NCI-H1417 (cell line): Measurements from ENCODE around the gene APELA.
"Not testable (repeated sequence)": the region's sequence is repeated elsewhere in the genome, so short reads cannot be mapped to it uniquely, and the experiment has no call there.

Source experiments
- DNase-seq, 3 experiments: peaks; one replicate each; lab custom pipeline; 2025; lab: John Stamatoyannopoulos, UW

Gene APELA

GRCh38 chr4:164924670-164925238, 47.8 kb downstream of the APELA start:
- peak in 1 of 3 experiments; percentile 29 for DNase-seq

GRCh38 chr4:164926301-164926700, 49.3 kb downstream of the APELA start:
- no peak for DNase-seq

- not testable (repeated sequence) for DNase-seq
These were observed 50.1 kb downstream of the APELA start for GRCh38 chr4:164927101-164927500.

GRCh38 chr4:164930647-164931046, 53.7 kb downstream of the APELA start:
- DNase-seq = no peak

GRCh38 chr4:164931551-164932324, 54.8 kb downstream of the APELA start:
- no peak for DNase-seq

- no peak for DNase-seq
These were observed 56.3 kb downstream of the APELA start for GRCh38 chr4:164933244-164933643.

- DNase-seq = peak in 2 of 3 experiments; percentile 25 to 68
These were observed 58.4 kb downstream of the APELA start for GRCh38 chr4:164935363-164935762.

- DNase-seq = not testable (repeated sequence)
These were observed 59.1 kb downstream of the APELA start for GRCh38 chr4:164935865-164936606.

- peak in 1 of 3 experiments; percentile 24 for DNase-seq
These were observed 60.7 kb downstream of the APELA start for GRCh38 chr4:164937576-164938270.

GRCh38 chr4:164943192-164943591, 66.2 kb downstream of the APELA start:
- DNase-seq = no peak

- no peak for DNase-seq
These were observed 68.2 kb downstream of the APELA start for GRCh38 chr4:164945146-164945545.

- DNase-seq = no peak
These were observed 69.8 kb downstream of the APELA start for GRCh38 chr4:164946810-164947209.
